Measurements from ENCODE around the gene GABBR2.

GRCh38 chr9:98600631-98601030 lies 108.1 kb downstream of the GABBR2 start:
- TF ChIP-seq GATA3 (IDR thresholded peaks at IDR 0.05; ENCODE audit: low read depth, low read length) (no peak), GATA2 (IDR thresholded peaks at IDR 0.05; ENCODE audit: low read depth, low read length) (no peak)
